K562 (cell line): Measurements from ENCODE around the gene RNU2-1.
"Not testable (repeated sequence)": the region's sequence is repeated elsewhere in the genome, so short reads cannot be mapped to it uniquely, and the experiment has no call there.

ENCODE experiments used
- CTCF ChIP-seq, 3 experiments: IDR thresholded peaks in 2 of 3; conservative IDR thresholded peaks in 1 of 3; 2 replicates each; pipeline ENCODE4 v1.5.1; 2011 to 2012; ENCODE audit warnings: low read length in 3 of 3, mild to moderate bottlenecking in 3 of 3, control low read depth in 2 of 3, improper control_type of control experiment in 1 of 3, inconsistent platforms in 1 of 3, low read depth in 1 of 3, mixed read lengths in 1 of 3, moderate library complexity in 1 of 3; ENCODE audit not compliant: insufficient read depth in 2 of 3
- ELF1 ChIP-seq: fragments of 200-800 bp; sonication (Bioruptor generic); IDR thresholded peaks from 2 replicates; pipeline ENCODE4 v1.6.1; 2016; ENCODE audit warnings: missing genetic modification characterization, missing compliant biosample characterization
- EZH2 ChIP-seq: IDR thresholded peaks from 2 replicates; pipeline ENCODE4 v1.6.1; 2012; ENCODE audit warnings: low read depth, mild to moderate bottlenecking, inconsistent platforms, low read length, borderline replicate concordance
- FOSL1 ChIP-seq: fragments of 200-800 bp; sonication (Bioruptor generic); conservative IDR thresholded peaks from 2 replicates; pipeline ENCODE4 v1.6.1; 2016; ENCODE audit warnings: missing genetic modification characterization, missing compliant biosample characterization
- HDAC2 ChIP-seq: fragments of 450-650 bp; IDR thresholded peaks from 2 replicates; pipeline ENCODE4 v1.6.1; 2016; ENCODE audit warnings: mild to moderate bottlenecking
- KDM1A ChIP-seq, 2 experiments: fragments of 450-650 bp; IDR thresholded peaks; 2 replicates each; pipeline ENCODE4 v1.6.1; 2016; ENCODE audit warnings: mild to moderate bottlenecking in 2 of 2
- MXI1 ChIP-seq: IDR thresholded peaks from 2 replicates; pipeline ENCODE4 v1.6.1; 2011; ENCODE audit warnings: low read depth, mild to moderate bottlenecking, improper control_type of control experiment, low read length
- PHF21A ChIP-seq: fragments of 450-650 bp; IDR thresholded peaks from 2 replicates; pipeline ENCODE4 v1.6.1; 2017; ENCODE audit warnings: low read depth, borderline replicate concordance
- PHF8 ChIP-seq: fragments of 200-600 bp; sonication (generic); IDR thresholded peaks from 2 replicates; pipeline ENCODE4 v1.6.1; 2012; ENCODE audit warnings: mixed run types, mild to moderate bottlenecking, inconsistent platforms, low read length, moderate library complexity, borderline replicate concordance
- POLR2A ChIP-seq: fragments of 450-650 bp; conservative IDR thresholded peaks from 2 replicates; pipeline ENCODE4 v1.6.1; 2016
- POLR2AphosphoS5 ChIP-seq: IDR thresholded peaks from 2 replicates; pipeline ENCODE4 v1.6.1; 2011; ENCODE audit warnings: mild to moderate bottlenecking, low read depth, low read length, moderate library complexity; ENCODE audit not compliant: control insufficient read depth, insufficient read depth
- RFX7 ChIP-seq: fragments of 250-450 bp; sonication (Bioruptor Pico); IDR thresholded peaks from 2 replicates; pipeline ENCODE4 v1.5.1; 2021; ENCODE audit warnings: mild to moderate bottlenecking
- TF ChIP-seq, protein P1 (sequence below): sonication (generic); formaldehyde crosslinking; IDR thresholded peaks from 2 replicates; pipeline ENCODE4 v1.8.0; 2022; ENCODE audit warnings: missing genetic modification reagents, mild to moderate bottlenecking, borderline replicate concordance
- TF ChIP-seq, protein P2 (sequence below), 2 experiments: fragments of 450-650 bp in 1 of 2; sonication (generic) in 1 of 2; formaldehyde crosslinking in 1 of 2; IDR thresholded peaks in 1 of 2; conservative IDR thresholded peaks in 1 of 2; 2 replicates each; pipeline versions ENCODE4 v1.6.1 to v1.8.1; 2016 to 2023; ENCODE audit warnings: mild to moderate bottlenecking in 2 of 2, moderate library complexity in 2 of 2, inconsistent platforms in 1 of 2, missing genetic modification reagents in 1 of 2

- TF ChIP-seq, protein P1, sequence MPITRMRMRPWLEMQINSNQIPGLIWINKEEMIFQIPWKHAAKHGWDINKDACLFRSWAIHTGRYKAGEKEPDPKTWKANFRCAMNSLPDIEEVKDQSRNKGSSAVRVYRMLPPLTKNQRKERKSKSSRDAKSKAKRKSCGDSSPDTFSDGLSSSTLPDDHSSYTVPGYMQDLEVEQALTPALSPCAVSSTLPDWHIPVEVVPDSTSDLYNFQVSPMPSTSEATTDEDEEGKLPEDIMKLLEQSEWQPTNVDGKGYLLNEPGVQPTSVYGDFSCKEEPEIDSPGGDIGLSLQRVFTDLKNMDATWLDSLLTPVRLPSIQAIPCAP (CRISPR knock-in tag) = not testable (repeated sequence)
- not testable (repeated sequence) for TF ChIP-seq ELF1 (tag); CTCF (IDR thresholded peaks at IDR 0.05 in 2 of 3, conservative IDR thresholded peaks at IDR 0.05 in 1 of 3; ENCODE audit: insufficient read depth in 2 of 3, low read depth in 1 of 3, low read length in 3 of 3); POLR2AphosphoS5; HDAC2; FOSL1 (tag); RFX7; PHF21A; PHF8; MXI1; POLR2A; KDM1A (IDR thresholded peaks at IDR 0.05); EZH2
- TF ChIP-seq, protein P2, sequence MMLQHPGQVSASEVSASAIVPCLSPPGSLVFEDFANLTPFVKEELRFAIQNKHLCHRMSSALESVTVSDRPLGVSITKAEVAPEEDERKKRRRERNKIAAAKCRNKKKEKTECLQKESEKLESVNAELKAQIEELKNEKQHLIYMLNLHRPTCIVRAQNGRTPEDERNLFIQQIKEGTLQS (IDR thresholded peaks at IDR 0.05) = not testable (repeated sequence)
- TF ChIP-seq, protein P2 (CRISPR knock-in tag; conservative IDR thresholded peaks at IDR 0.05) = not testable (repeated sequence)
Observed at GRCh38 chr17:43272914-43273313, 39.1 kb upstream of the RNU2-1 start.
